HepG2 (cell line): Measurements from ENCODE around the gene VRK3. TPM values are rescaled to one million over a fixed set of nuclear protein-coding genes. Genes with fewer than 3 reads are reported as not detected.

ENCODE experiments used
- ATAC-seq: fragments of 200-7000 bp; cut with Tn5 transposase; 3 replicates; pipeline ENCODE4 v1.9.1; 2020; ENCODE audit warnings: mild to moderate bottlenecking, moderate library complexity
- BruUV-seq: library from RNA; stranded (reverse); fragments of 400-500 nt; replicated peaks from 2 replicates; lab custom pipeline; 2021; lab: Mats Ljungman, UMichigan
- CTCF ChIA-PET: fragments of 300-600 bp; formaldehyde crosslinking; extraction: SDS; loops from one replicate; lab custom pipeline; 2021; ENCODE audit warnings: low total read pairs, inconsistent platforms, low intra/inter-chr PET ratio; lab: Yijun Ruan, JAX
- POLR2A ChIA-PET: fragments of 350-600 bp; sonication (Branson Sonifier 250); formaldehyde crosslinking; loops from one replicate; lab custom pipeline; 2020; ENCODE audit warnings: antibody characterized with exemption, inconsistent platforms; lab: Yijun Ruan, JAX
- DNase-seq: peaks from one replicate; pipeline ENCODE4 v3.0.0-alpha.2; 2015; ENCODE audit warnings: low spot score
- FAIRE-seq: peaks from 3 replicates; lab custom pipeline; 2011; peaks lifted over from hg19 to GRCh38; lab: Jason Lieb, UNC
- H2AFZ ChIP-seq: one replicate; pipeline ENCODE4 v1.6.1; 2011; ENCODE audit warnings: low read length, inconsistent platforms
- H3K27ac ChIP-seq: fragments of 300-600 bp; 3 replicates; pipeline ENCODE4 v1.8.0; 2011; ENCODE audit warnings: mixed run types, mild to moderate bottlenecking, mixed read lengths, low read length, inconsistent platforms; ENCODE audit not compliant: insufficient read depth; ENCODE audit errors: extremely low read length
- H3K27me3 ChIP-seq, 2 experiments: fragments of 200-600 bp in 1 of 2; 2 replicates in 1 of 2; 3 replicates in 1 of 2; pipeline versions ENCODE4 v1.6.0 to v1.8.0; 2011; ENCODE audit warnings: low read length in 2 of 2, mild to moderate bottlenecking in 2 of 2, moderate library complexity in 2 of 2, inconsistent platforms in 1 of 2; ENCODE audit not compliant: insufficient read depth in 2 of 2, control insufficient read depth in 1 of 2
- H3K36me3 ChIP-seq, 2 experiments: fragments of 200-600 bp in 1 of 2; replicated peaks in 1 of 2; 2 replicates in 1 of 2; 3 replicates in 1 of 2; pipeline versions ENCODE4 v1.5.1 to v1.8.0; 2011; ENCODE audit warnings: low read length in 2 of 2, inconsistent platforms in 1 of 2; ENCODE audit not compliant: insufficient read depth in 2 of 2, control insufficient read depth in 1 of 2
- H3K4me1 ChIP-seq: 2 replicates; pipeline ENCODE4 v1.5.1; 2012; ENCODE audit warnings: low read length, inconsistent platforms; ENCODE audit not compliant: insufficient read depth
- H3K4me2 ChIP-seq: 2 replicates; pipeline ENCODE4 v1.6.0; 2011; ENCODE audit warnings: low read depth, low read length, inconsistent platforms
- H3K4me3 ChIP-seq, 3 experiments: fragments of 200-600 bp in 1 of 3; sonication (generic), shearing (Covaris generic) in 1 of 3; replicated peaks in 1 of 3; 2 replicates each; pipeline ENCODE4 v1.5.1; 2011 to 2016; ENCODE audit warnings: low read length in 3 of 3, inconsistent platforms in 2 of 3, low read depth in 2 of 3, mild to moderate bottlenecking in 2 of 3, control low read depth in 1 of 3, mixed read lengths in 1 of 3; ENCODE audit not compliant: insufficient read depth in 1 of 3
- H3K79me2 ChIP-seq: one replicate; pipeline ENCODE4 v1.6.1; 2011; ENCODE audit warnings: low read length, inconsistent platforms; ENCODE audit not compliant: insufficient read depth
- H3K9ac ChIP-seq: 2 replicates; pipeline ENCODE4 v1.6.0; 2011; ENCODE audit warnings: mild to moderate bottlenecking, low read depth, low read length, inconsistent platforms; ENCODE audit not compliant: insufficient read depth
- H3K9me3 ChIP-seq: 2 replicates; pipeline ENCODE4 v1.5.1; 2012; ENCODE audit warnings: mild to moderate bottlenecking, low read length
- H4K20me1 ChIP-seq: 2 replicates; pipeline ENCODE4 v1.6.0; 2011; ENCODE audit warnings: inconsistent platforms, mild to moderate bottlenecking, low read length, moderate library complexity; ENCODE audit not compliant: insufficient read depth
- ATF2 ChIP-seq: sonication (generic); formaldehyde crosslinking; IDR thresholded peaks from 2 replicates; pipeline ENCODE4 v1.4.0; 2020; ENCODE audit warnings: missing genetic modification reagents
- CSRNP1 ChIP-seq: sonication (generic); formaldehyde crosslinking; IDR thresholded peaks from 2 replicates; pipeline ENCODE4 v1.8.1; 2023; ENCODE audit warnings: mild to moderate bottlenecking, missing genetic modification reagents
- ETS1 ChIP-seq: sonication (generic); formaldehyde crosslinking; IDR thresholded peaks from 2 replicates; pipeline ENCODE4 v1.4.0; 2020; ENCODE audit warnings: missing genetic modification reagents
- GATA4 ChIP-seq: sonication (generic); IDR thresholded peaks from 2 replicates; pipeline ENCODE4 v1.6.1; 2016; ENCODE audit warnings: antibody characterized with exemption, low read depth, borderline replicate concordance
- MAZ ChIP-seq, 2 experiments: sonication (generic) in 1 of 2; formaldehyde crosslinking in 1 of 2; IDR thresholded peaks; 2 replicates each; pipeline versions ENCODE4 v1.5.0 to v1.6.1; 2012 to 2020; ENCODE audit warnings: low read depth in 2 of 2, mild to moderate bottlenecking in 2 of 2, borderline replicate concordance in 1 of 2, improper control_type of control experiment in 1 of 2, low read length in 1 of 2, missing genetic modification reagents in 1 of 2, moderate library complexity in 1 of 2
- NR2C2 ChIP-seq: sonication (generic); formaldehyde crosslinking; IDR thresholded peaks from 2 replicates; pipeline ENCODE4 v1.4.0; 2020; ENCODE audit warnings: missing genetic modification reagents, mild to moderate bottlenecking, moderate library complexity, borderline replicate concordance
- PBX2 ChIP-seq: IDR thresholded peaks from 2 replicates; pipeline ENCODE4 v1.6.1; 2016; ENCODE audit warnings: control low read depth
- SOX13 ChIP-seq, 3 experiments: fragments of 450-650 bp in 1 of 3; sonication (generic) in 1 of 3; formaldehyde crosslinking in 1 of 3; IDR thresholded peaks in 2 of 3; conservative IDR thresholded peaks in 1 of 3; 2 replicates each; pipeline versions ENCODE4 v1.5.0 to v1.6.1; 2016 to 2020; ENCODE audit warnings: antibody characterized with exemption in 1 of 3, mild to moderate bottlenecking in 1 of 3, missing compliant biosample characterization in 1 of 3, missing genetic modification reagents in 1 of 3, moderate library complexity in 1 of 3
- STAT5B ChIP-seq: sonication (generic); formaldehyde crosslinking; IDR thresholded peaks from 2 replicates; pipeline ENCODE4 v1.4.0; 2020; ENCODE audit warnings: missing genetic modification reagents
- ZBTB43 ChIP-seq: sonication (generic); formaldehyde crosslinking; conservative IDR thresholded peaks from 2 replicates; pipeline ENCODE4 v1.4.0; 2020; ENCODE audit warnings: missing genetic modification reagents
- ZFP37 ChIP-seq: sonication (generic); formaldehyde crosslinking; IDR thresholded peaks from 2 replicates; pipeline ENCODE4 v1.4.0; 2020; ENCODE audit warnings: missing genetic modification reagents, borderline replicate concordance
- WGBS: methylation state at CpG from one replicate; pipeline ENCODE4 v1.1.6; 2017; ENCODE audit warnings: low lambda C conversion rate; 5-methylcytosine and 5-hydroxymethylcytosine counted together
- in situ Hi-C: cut with HindIII; loops from 2 replicates; pipeline ENCODE4 v1.10.0; 2017; ENCODE audit warnings: low pct_unique_long_range_greater_than_20kb; ENCODE audit not compliant: extremely low pct_ligation_motif_present
- intact Hi-C: fragments of 100-400 bp; cut with micrococcal nuclease; formaldehyde crosslinking; loops from one replicate; pipeline ENCODE4 v1.10.0; 2022; ENCODE audit not compliant: unreplicated experiment
- polyA plus RNA-seq, 8 experiments: library from polyadenylated mRNA; depleted of rRNA in 3 of 8; stranded (reverse) in 7 of 8; unstranded in 1 of 8; fragments of >200 nt; fragmentation: Illumina TruSeq in 4 of 8; extraction: Trizol in 4 of 8; gene quantifications; 2 replicates each; pipeline versions ENCODE4 v1.2.1 to v1.2.3, GENCODE V29; 2011 to 2016; ENCODE audit warnings: low read depth in 4 of 8, missing spikeins in 1 of 8, mixed read lengths in 1 of 8; ENCODE audit not compliant: insufficient read depth in 1 of 8
- total RNA-seq, 5 experiments: library from RNA; depleted of rRNA; stranded (reverse); fragments of >200 nt; fragmentation: Illumina TruSeq; extraction: Trizol; gene quantifications; 2 replicates each; pipeline ENCODE4 v1.2.3, GENCODE V29; 2016; ENCODE audit warnings: low read depth in 1 of 5

Gene VRK3
- total and polyA plus RNA-seq, 2 of the 13 experiments (the other 11 are each of a cell fraction or from before 2014, with no cell fraction given): 23.8 to 28.3 TPM

GRCh38 chr19:50003810-50004419 is 21.3 kb downstream of the VRK3 start:
- ChIA-PET POLR2A (no interaction called here), CTCF (no interaction called here)
- Histone ChIP-seq H3K9ac (no peak overlapping the region), H3K36me3 (peaks cover 29 to 77% of the 10 kb centered on the region in 2 experiments), H3K27me3 (no peaks in the 10 kb centered on the region), H3K4me2 (no peak overlapping the region), H3K4me1 (no peaks in the 10 kb centered on the region), H3K9me3 (no peaks in the 10 kb centered on the region), H3K4me3 (no peak overlapping the region), H2AFZ (no peak overlapping the region), H4K20me1 (no peaks in the 10 kb centered on the region), H3K27ac (no peak overlapping the region), H3K79me2 (no peaks in the 10 kb centered on the region)
- WGBS: 94% methylated on average over 11 of the region's 11 CpGs
- no TSS peak for BruUV-seq
- no peak for ATAC-seq
- in situ Hi-C loops: no loop called here
- no peak for FAIRE-seq
- DNase-seq: no peak
- no peak for TF ChIP-seq PBX2 (CRISPR knock-in tag)
- TF ChIP-seq GATA4: no peak
- no peak for TF ChIP-seq ZBTB43
- no peak for TF ChIP-seq ETS1 (CRISPR knock-in tag)
- no peak for TF ChIP-seq MAZ (IDR thresholded peaks at IDR 0.05; ENCODE audit: borderline replicate concordance, low read depth, low read length)
- no peak for TF ChIP-seq MAZ (CRISPR knock-in tag; IDR thresholded peaks at IDR 0.05; ENCODE audit: low read depth)
- TF ChIP-seq ZFP37 (CRISPR knock-in tag): no peak
- no peak for TF ChIP-seq ATF2 (CRISPR knock-in tag)
- TF ChIP-seq SOX13 (IDR thresholded peaks at IDR 0.05): no peak
- TF ChIP-seq SOX13 (CRISPR knock-in tag; conservative IDR thresholded peaks at IDR 0.05 in 1 of 2, IDR thresholded peaks at IDR 0.05 in 1 of 2): no peak
- TF ChIP-seq NR2C2: no peak
- no peak for TF ChIP-seq STAT5B (CRISPR knock-in tag)
- no peak for TF ChIP-seq CSRNP1 (CRISPR knock-in tag)
- intact Hi-C loops: no loop called here
